ENCODE results near the gene ADGRE3.

ADGRE3 gene

DNA sequence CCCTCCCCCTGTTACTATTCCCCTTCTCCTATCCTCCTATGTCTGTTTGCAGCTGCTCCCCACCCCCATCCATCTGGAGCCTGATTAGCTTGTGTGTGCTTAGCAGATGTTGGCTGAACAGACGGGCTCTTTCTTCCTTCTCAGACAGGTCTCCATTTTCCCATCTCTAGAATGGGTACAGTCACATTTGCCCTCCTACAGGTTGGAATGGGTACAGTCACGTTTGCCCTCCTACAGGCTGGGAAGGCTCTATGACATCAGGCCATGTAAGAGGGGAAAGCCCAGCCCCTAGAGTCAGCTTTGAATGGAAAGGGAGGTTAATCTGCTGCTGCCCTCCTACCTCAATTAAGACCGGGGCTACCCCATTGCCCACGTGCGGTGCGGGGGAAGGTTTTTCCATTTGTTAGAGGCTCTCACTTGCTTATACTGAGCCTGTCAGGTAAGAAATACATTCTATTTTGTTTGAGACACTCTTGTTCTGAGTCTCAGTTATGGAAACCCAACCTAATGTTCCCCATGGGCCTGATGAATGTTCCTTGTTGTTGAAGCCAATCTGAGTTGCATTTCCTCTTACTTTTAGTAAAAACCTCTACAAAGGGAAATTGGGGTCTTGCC is 93.9 kb downstream of the ADGRE3 start:
- H3K4me1 ChIP-seq (ENCODE audit: insufficient read depth, poor library complexity, severe bottlenecking): no peaks in the 10 kb centered on the region
- TF ChIP-seq, protein P1, sequence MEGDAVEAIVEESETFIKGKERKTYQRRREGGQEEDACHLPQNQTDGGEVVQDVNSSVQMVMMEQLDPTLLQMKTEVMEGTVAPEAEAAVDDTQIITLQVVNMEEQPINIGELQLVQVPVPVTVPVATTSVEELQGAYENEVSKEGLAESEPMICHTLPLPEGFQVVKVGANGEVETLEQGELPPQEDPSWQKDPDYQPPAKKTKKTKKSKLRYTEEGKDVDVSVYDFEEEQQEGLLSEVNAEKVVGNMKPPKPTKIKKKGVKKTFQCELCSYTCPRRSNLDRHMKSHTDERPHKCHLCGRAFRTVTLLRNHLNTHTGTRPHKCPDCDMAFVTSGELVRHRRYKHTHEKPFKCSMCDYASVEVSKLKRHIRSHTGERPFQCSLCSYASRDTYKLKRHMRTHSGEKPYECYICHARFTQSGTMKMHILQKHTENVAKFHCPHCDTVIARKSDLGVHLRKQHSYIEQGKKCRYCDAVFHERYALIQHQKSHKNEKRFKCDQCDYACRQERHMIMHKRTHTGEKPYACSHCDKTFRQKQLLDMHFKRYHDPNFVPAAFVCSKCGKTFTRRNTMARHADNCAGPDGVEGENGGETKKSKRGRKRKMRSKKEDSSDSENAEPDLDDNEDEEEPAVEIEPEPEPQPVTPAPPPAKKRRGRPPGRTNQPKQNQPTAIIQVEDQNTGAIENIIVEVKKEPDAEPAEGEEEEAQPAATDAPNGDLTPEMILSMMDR (IDR thresholded peaks at IDR 0.05; ENCODE audit: poor library complexity, severe bottlenecking): no peak
- H3K4me3 ChIP-seq (ENCODE audit: severe bottlenecking): no peak overlapping the region
- H3K9me3 ChIP-seq (ENCODE audit: severe bottlenecking): no peaks in the 10 kb centered on the region
- H3K36me3 ChIP-seq (ENCODE audit: low read depth): no peaks in the 10 kb centered on the region
- H3K27ac ChIP-seq (ENCODE audit: poor library complexity, severe bottlenecking): no peak overlapping the region
- DNase-seq (ENCODE audit: low spot score) (no peak), ATAC-seq (ENCODE audit: low read depth) (no peak)
- no peaks in the 10 kb centered on the region for H3K27me3 ChIP-seq (ENCODE audit: insufficient read depth, poor library complexity, severe bottlenecking)

DNA sequence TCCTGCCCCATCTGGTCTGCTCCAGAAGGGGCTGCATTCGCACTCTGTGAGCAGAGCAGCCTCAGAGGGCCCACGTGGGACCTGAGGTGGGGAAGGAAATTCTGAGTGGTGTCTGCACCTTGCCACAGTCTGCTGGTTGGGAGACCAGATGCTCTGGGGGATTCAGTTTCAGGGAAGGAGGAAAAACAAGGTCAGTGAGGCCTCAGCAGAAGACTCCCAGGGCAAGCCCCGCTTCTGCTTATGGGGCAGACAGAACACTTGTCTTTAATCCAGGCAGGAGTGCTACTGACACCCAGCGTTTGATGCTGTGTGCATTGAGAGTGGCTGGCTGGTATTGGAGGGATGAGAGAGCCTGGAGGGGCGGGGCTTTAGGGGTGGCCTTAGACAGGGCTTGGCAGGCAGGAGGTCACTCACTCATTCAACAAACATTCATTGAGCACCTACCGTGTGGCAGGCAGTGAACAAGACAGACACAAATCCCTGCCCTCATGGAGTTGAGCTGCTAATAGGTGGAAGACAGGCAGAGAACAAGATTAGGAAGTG is 96.7 kb downstream of the ADGRE3 start:
- no peak overlapping the region for H3K27ac ChIP-seq (ENCODE audit: poor library complexity, severe bottlenecking)

DNA sequence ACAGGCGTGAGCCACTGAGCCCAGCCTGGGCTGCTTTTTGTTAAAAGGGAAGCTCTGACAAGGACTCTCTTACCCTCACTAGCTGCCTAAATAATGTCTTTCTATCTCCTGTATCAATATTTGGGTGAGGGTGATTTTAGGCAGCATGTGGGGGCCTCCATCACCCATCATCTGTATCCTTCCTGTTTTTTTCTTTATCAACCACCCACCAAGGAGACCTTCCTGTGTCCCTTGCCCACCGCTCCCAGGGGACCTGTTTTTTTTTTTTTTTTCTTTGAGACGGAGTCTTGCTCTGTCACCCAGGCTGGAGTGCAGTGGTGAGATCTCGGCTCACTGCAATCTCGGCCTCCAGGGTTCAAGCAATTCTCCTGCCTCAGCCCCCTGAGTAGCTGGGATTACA is 97.4 kb downstream of the ADGRE3 start:
- Histone ChIP-seq H3K27ac (ENCODE audit: poor library complexity, severe bottlenecking) (no peak overlapping the region), H3K36me3 (ENCODE audit: low read depth) (no peaks in the 10 kb centered on the region), H3K27me3 (ENCODE audit: insufficient read depth, poor library complexity, severe bottlenecking) (no peaks in the 10 kb centered on the region), H3K4me3 (ENCODE audit: severe bottlenecking) (no peak overlapping the region), H3K9me3 (ENCODE audit: severe bottlenecking) (no peaks in the 10 kb centered on the region), H3K4me1 (ENCODE audit: insufficient read depth, poor library complexity, severe bottlenecking) (peaks cover 4% of the 10 kb centered on the region)
- DNase-seq (ENCODE audit: low spot score) (no peak), ATAC-seq (ENCODE audit: low read depth) (no peak)
- TF ChIP-seq, protein P1 (IDR thresholded peaks at IDR 0.05; ENCODE audit: poor library complexity, severe bottlenecking): no peak

More for the DNA sequence above, 96.7 kb downstream of the ADGRE3 start:
- TF ChIP-seq, protein P1 (IDR thresholded peaks at IDR 0.05; ENCODE audit: poor library complexity, severe bottlenecking): no peak
- no peak for ATAC-seq (ENCODE audit: low read depth)
- Histone ChIP-seq H3K27me3 (ENCODE audit: insufficient read depth, poor library complexity, severe bottlenecking) (no peaks in the 10 kb centered on the region), H3K9me3 (ENCODE audit: severe bottlenecking) (no peaks in the 10 kb centered on the region), H3K4me1 (ENCODE audit: insufficient read depth, poor library complexity, severe bottlenecking) (peaks cover 4% of the 10 kb centered on the region), H3K36me3 (ENCODE audit: low read depth) (no peaks in the 10 kb centered on the region), H3K4me3 (ENCODE audit: severe bottlenecking) (no peak overlapping the region)
- no peak for DNase-seq (ENCODE audit: low spot score)

DNA sequence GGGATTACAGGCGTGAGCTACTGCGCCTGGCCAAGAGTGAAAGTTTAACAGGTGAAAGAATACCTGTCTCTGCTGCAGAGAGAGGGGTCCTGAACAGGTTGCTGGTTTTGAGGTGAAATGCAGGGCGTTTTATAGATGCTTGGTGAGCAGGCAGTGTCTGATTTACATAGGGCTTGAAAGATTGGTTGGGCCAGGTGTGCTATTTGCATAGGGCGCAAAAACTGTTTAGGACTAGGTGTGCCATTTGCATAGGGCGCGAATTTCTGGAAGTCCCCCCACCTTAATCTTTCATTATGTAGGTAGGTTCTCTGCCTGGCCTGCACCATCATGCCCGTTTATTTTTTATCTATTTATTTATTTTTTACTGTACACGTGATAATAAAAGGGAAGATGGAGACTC is 98.3 kb downstream of the ADGRE3 start:
- no peaks in the 10 kb centered on the region for H3K36me3 ChIP-seq (ENCODE audit: low read depth)
- ATAC-seq (ENCODE audit: low read depth): no peak
- DNase-seq (ENCODE audit: low spot score): no peak
- TF ChIP-seq, protein P1 (IDR thresholded peaks at IDR 0.05; ENCODE audit: poor library complexity, severe bottlenecking): no peak
- no peak overlapping the region for H3K27ac ChIP-seq (ENCODE audit: poor library complexity, severe bottlenecking)
- no peaks in the 10 kb centered on the region for H3K27me3 ChIP-seq (ENCODE audit: insufficient read depth, poor library complexity, severe bottlenecking)
- H3K4me1 ChIP-seq (ENCODE audit: insufficient read depth, poor library complexity, severe bottlenecking): peaks cover 4% of the 10 kb centered on the region
- H3K9me3 ChIP-seq (ENCODE audit: severe bottlenecking): no peaks in the 10 kb centered on the region
- H3K4me3 ChIP-seq (ENCODE audit: severe bottlenecking): no peak overlapping the region

DNA sequence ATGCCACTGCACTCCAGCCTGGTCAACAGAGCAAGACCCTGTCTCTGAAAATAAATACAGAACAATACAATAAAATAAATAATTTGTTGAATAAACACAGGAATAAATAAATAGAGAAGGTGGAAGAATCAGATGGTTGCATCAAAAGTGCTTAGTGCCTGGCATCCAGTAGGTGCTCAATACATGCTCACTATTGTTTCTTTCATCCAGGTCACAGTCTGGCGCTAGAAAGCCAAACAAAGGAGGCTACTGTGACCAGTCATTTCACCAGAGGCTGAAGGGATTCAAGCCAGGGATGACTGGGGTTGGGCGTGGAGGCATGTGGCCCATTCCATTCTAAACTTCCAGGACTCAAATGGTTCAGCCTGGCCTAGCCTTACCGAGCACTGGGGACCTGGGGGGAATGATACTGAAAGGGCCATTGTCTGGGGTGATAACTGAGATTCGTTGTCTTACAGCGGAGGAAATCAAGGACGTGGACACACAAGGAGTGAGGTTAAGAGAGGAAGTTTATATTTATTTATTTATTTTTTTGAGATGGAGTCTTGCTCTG is 99.1 kb downstream of the ADGRE3 start:
- no peak for ATAC-seq (ENCODE audit: low read depth)
- H3K9me3 ChIP-seq (ENCODE audit: severe bottlenecking): no peaks in the 10 kb centered on the region
- TF ChIP-seq, protein P1 (IDR thresholded peaks at IDR 0.05; ENCODE audit: poor library complexity, severe bottlenecking): no peak

More for the DNA sequence above, 99.1 kb downstream of the ADGRE3 start:
- H3K4me1 ChIP-seq (ENCODE audit: insufficient read depth, poor library complexity, severe bottlenecking): peaks cover 4% of the 10 kb centered on the region
- no peak for DNase-seq (ENCODE audit: low spot score)
- H3K27ac ChIP-seq (ENCODE audit: poor library complexity, severe bottlenecking): no peak overlapping the region
- H3K36me3 ChIP-seq (ENCODE audit: low read depth): no peaks in the 10 kb centered on the region
- no peak overlapping the region for H3K4me3 ChIP-seq (ENCODE audit: severe bottlenecking)
- H3K27me3 ChIP-seq (ENCODE audit: insufficient read depth, poor library complexity, severe bottlenecking): no peaks in the 10 kb centered on the region

Measured in RWPE2 (cell line).